GM20431 (cell line): Measurements from ENCODE around the gene MAP3K2.

Experiments
- in situ Hi-C: fragments of 300-500 bp; cut with MseI, MboI; formaldehyde crosslinking; loops from one replicate; pipeline ENCODE4 v1.15.0; 2020; ENCODE audit warnings: low sequenced_read_pairs; ENCODE audit not compliant: unreplicated experiment

MAP3K2 gene

DNA sequence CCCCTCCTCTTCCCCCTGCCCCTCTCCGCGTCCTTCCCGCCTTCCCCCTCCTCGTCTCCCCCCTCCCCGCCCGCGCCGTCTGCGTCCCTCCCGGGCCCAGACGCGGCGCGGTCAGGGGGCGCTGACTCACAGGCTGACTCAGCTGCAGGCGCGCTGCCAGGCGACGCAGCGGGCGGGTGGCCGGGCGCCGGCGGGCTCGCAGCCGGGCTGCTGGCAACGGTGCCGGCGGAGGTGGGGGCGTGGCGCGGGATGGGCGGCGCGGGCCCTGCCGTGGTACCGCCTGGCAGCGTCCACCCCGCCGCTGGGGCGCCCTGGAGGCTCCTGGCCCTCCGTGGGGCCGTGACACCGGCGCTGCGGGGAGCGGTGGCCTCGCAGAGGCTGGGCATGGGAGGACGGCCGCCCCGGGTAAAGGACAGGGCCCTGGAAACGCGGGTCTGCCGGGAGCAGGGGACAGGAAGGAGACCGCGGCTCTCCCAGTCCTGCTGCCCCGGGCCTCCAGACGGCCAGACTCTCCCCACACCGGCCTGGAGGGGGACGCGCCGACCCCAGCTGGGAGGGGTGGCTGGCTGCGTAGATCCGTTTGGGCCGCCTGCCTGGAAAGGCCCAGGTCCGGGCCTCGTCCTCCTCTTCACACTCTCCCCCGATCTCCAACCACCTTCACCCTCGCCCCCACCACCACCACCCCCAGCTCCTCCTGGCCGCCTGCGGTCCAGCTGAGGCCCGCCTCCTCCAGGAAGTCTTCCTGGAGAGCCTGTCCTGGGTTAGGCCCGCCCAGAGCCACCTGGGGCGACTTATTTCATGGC is 20.4 kb upstream of the MAP3K2 start:
- in situ Hi-C loops = no loop called here

DNA sequence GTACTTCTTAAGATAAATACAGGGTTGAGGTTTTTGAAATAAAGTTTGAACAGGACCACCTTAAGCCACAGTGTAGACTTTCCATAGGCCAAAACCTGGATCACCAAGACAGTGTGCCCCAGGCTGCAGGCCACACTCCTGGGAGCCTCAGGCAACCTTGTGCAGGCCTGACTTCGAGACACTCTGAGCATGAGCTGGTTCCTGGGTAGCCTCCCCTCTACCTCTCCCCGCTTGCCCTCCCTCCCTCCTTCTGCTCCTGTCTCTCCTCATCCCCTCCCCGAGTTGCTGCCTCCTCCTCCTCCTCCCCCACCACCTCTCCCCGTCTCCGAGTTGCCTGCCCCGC is 19.9 kb upstream of the MAP3K2 start:
- in situ Hi-C loops = no loop called here

DNA sequence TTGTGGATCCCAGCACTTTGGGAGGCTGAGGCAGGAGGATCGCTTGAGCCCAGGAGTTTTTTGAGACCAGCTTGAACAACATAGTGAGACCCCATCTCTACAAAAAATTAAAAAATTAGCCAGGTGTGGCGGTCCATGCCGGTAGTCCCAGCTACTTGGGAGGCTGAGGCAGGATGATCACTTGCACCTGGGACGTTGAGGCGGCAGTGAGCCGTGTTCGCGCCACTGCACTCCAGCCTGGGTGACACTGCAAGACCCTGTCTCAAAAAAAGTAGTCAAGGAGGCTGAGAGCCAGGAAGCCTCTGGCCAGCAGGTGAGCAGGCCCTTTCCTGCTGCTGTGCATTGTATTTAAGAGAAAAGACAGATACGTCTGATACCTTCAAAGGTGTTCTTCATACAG is 19.3 kb upstream of the MAP3K2 start:
- in situ Hi-C loops = no loop called here

DNA sequence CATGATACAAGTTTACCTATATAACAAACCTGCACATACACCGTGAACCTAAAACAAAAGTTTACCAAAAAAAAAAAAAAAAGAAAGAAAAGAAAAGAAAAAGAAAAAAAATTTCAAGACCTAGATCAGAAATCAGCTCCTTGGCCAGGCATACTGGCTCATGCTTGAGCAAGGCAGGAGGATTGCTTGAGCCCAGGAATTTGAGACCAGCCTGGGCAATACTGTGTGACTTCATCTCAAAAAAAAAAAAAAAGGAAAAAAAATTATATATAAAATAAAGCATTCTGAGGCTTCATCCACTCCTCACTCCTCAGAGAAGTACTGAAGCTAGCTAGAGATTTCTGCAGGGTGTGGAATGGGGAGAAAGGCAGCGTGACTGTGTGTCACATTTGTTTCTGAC is 18.7 kb upstream of the MAP3K2 start:
- in situ Hi-C loops = no loop called here

DNA sequence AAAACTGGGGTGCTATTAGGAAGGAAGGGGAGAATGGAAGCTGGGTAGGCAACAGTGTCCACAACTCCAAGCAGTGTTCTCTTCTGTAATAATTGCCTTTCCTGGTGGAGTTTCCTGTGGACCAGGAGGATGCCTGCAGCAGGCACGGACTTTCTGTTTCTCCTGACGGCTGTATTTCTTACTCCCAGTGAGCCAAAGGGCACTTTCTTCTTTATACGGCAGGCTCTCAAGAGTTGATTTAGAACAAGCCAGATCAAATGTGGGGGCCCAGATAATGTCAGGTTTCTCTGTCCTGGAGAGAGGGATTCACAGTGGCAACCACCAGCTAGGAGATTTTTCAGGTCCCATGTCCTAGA is 17.5 kb upstream of the MAP3K2 start:
- in situ Hi-C loops = no loop called here

DNA sequence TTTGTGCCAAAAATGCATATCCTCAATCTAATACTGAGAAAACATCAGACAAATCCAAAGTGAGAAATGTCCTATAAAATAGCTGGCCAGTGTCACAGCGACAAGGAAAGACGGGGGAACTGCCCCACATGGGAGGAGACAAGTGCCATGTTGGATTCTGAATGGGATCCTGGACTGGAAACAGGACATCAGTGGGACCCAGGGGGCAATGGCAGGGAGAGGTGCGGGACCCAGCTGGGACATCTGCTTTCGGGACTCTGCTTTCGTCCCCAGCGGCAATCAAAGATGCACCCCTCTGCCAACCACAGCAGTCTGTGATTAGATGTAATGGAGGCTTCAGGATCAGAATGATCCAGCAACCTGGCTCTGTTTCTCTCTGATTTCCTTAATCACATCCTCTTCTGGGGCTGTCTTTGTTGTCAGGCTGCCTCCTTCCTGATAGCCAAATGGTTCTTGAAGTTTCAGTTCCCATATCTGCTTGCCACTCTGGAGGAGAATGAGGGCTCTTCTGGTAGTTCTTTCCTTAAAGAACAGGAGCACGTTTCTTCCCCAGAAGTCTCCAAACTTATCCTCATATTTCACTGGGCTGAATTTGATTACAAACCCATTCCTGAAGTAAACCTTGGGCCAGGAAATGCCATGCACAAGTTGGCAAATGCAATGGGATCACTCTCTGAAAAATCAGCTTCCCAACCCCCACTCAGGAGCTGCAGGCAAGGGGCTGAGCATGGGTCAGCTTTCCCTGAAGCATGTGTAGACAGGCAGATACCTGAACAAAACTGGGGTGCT is 16.9 kb upstream of the MAP3K2 start:
- in situ Hi-C loops = no loop called here

DNA sequence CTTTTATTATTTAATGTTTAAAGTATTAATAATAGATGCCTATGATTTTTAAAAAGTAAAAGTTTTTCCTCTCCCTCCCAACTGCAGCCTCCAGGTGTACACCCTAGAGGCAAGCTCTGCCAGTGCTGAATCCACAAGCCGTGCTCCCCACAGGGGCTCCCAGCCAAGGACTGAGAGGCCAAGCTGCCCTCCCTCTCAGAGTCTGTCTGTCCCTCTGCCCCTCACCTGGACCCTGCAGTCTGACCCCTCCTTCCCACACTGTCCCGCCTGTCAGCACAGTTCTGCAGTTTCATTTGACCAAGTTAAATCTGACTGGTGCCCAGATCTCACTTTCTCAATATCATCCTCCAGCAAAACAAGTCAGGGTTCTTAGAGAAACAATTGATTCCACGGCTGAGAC is 15.7 kb upstream of the MAP3K2 start:
- in situ Hi-C loops = no loop called here

DNA sequence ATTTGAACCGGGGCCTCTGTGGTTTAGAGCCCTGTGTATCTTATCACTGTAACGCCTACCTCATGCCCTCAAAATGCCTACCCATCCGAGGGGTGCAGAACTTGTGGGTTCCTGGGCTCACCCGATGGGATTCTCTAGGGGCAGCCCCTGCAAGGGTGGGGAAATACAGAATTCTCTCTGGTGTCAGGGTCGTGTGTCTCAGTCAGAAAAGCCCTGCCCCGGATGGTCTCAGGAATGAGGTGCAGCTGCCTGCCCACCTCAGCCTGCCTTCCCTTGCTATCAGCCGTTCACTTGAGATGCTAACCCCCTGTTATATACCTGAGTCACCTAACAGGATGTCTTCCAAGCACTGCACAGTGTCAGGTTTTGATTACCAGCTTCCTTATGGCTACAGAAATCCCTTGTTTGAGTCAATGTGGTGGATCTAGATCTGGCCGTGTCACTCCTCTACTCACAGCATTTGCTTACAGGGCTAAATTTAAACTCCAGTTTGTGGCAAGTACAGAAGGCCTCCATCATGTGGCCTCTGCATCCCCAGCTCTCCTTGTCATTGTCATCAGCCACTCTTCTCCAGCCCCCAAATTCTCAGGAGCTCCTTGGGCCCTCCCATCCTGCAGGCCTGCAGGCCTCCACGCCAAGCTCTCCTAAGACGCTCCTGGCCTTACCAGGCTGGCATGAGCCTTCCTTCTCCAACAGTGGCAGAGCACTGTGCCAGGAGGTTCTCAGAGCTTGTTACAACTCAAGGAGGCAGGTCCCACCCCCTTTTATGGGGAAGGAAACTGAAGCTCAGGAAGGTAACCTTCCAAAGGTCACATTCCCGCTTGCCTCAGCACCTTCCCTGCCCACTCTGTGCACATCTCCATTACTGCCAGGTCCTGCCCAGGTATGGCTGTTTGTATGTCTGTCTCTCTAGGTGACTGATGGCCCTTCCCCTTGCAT is 14.3 kb upstream of the MAP3K2 start:
- in situ Hi-C loops = no loop called here

DNA sequence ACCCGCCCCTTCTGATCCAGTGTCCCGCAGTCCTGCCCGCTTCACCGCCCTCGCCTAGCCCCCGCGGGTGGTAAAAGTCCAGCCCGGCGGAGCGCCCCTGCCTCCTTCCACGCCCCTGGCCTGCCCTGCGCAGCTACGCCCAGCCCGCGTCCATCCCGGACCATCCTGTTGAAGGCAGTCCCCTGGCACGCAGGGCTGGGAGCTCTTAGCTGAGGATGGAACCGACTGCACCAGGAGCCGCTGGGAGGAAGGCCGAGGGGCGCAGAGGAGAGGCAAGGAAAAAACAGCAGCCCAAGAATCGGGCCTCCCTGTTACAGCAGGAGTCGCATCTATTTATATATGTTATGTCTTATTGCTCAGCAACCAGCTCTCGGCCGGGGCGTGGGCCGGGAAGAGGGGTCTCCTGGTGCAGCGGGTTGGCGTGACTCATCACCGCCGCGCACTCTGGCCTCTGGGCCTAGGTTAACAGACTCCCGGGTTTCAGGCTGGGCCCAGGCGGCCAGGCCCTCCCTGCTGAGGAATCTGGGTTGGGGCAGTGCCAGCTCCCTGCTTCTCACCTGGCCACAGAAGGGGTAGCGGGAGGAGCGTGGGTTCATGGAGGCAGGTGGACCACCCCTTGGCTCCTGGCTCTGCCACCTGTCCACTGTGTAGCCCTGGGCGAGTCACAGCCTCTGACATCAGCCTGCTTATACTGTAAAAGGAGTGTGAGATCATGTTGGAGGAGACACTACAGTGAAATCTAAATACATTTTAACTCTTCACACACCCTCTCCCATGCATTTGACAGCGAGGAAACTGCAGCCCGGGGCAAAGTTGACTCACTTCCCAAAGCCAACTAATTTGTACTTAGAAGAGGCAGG is 13.4 kb upstream of the MAP3K2 start:
- in situ Hi-C loops = no loop called here

DNA sequence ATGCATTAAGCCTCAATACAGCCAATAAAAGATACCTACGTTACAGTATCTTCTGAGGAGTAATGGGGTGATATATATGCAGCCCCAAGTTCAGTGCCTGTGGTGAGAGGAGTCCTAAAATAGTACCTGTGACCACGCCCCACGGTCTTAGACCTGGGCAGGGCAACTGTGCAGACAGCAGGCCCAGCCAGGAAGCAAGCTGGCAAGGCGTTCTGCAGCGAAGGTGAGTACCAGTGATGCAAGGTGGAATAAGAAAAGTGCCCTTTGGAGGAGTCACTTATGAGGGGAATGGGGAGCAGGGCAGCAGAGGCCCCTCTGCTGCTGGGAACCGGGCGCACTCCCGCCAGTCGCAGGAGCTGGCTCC is 12.7 kb upstream of the MAP3K2 start:
- in situ Hi-C loops = no loop called here

DNA sequence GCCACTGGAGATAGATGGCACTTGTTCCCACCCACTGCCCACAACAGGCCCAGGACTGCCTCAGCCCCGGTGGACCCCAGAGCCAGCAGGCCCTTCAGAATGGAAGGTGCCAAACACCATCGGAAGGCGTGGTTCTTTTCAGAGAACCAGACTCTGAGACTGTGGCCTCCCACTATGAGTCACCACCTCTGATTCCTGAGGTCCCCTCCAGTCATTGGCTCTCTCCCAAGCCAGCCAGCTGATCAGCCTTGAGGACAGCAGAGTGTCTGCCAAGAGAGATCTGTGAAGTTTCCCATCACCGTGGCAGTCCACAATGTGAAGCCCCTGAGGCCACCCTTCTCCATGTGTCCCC is 10.4 kb upstream of the MAP3K2 start:
- in situ Hi-C loops = no loop called here

DNA sequence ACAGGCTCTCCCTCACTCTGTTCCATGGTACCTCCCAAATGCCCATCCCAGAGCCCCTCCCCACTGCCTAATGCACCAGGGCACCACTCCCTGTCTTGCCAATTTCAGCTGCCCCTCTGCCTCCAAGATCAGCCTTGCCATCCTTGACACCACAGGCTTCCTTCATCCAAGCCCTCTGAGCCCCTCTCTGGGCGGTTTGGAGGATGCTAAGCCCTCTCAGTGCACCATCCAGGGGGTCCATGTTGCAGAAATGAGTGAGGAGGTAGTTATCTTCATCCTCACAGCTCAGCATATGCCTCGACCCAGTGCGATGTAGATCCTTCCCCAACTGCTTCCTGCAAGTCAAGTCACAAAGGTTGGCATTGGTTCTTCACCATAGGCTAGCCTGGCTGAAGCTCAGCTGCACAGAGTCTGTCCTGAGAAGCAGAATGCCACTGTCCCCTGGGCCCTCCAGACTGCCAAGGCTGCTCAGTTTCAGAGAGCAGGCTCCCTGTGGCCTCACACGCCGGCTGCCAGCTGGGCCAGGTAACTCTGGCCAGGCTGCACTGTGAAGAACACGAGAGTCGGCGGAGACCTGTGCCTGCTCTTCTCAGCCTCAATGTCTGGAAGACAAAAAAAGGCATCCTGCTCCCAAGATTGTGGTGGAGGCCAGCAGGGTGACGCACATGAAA is 9.9 kb upstream of the MAP3K2 start:
- in situ Hi-C loops = no loop called here

DNA sequence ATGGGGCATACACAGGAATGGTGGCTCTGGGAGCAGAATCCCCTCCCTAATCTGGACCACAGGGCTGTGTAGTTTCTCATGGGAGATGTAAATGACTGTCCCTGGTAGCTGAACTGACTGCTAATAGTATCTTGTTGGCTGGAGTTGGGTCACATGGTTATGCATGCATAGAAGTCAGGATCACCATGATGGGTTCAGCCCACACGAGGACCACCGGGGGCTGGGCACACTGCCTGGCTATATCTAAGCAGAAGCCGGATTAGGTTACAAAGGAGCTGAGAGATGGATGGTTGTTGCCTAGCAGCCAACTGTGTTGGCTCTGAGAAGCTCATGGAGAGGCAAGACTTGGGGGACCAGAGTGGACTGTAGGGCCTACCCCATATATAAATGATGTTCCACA is 6.7 kb upstream of the MAP3K2 start:
- in situ Hi-C loops = no loop called here

DNA sequence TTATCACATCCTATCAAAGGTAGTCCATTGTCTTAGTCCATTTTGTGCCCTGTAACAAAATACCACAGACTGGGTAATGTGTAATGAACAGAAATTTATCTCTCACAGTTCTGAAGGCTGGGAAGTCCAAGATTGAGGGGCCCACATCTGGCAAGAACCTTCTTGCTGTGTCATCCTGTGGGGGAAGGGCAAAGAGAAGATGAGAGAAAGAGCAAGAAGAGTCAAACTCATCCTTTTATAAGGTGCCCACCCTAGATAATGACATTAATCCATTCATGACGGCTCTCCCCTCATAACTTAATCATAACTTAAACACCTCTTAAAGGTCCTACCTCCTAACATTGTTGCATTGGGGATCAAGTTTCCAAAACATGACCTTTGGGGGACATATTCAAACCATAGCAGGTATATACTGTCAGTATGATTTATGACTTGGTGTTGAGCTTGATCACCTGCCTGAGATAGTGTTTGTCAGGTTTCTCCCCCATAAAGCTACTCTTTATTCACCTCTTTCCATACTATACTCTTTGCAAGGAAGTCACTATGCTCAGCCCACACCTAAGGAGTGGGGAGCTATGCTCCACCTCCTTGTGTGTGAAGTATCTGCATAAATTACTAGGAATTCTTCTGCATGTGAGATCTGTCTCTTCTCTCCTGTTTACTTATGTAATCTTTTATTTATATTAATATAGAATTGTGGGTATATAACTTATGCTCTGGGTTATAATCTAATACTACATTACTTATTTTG is 5.2 kb upstream of the MAP3K2 start:
- in situ Hi-C loops = no loop called here

DNA sequence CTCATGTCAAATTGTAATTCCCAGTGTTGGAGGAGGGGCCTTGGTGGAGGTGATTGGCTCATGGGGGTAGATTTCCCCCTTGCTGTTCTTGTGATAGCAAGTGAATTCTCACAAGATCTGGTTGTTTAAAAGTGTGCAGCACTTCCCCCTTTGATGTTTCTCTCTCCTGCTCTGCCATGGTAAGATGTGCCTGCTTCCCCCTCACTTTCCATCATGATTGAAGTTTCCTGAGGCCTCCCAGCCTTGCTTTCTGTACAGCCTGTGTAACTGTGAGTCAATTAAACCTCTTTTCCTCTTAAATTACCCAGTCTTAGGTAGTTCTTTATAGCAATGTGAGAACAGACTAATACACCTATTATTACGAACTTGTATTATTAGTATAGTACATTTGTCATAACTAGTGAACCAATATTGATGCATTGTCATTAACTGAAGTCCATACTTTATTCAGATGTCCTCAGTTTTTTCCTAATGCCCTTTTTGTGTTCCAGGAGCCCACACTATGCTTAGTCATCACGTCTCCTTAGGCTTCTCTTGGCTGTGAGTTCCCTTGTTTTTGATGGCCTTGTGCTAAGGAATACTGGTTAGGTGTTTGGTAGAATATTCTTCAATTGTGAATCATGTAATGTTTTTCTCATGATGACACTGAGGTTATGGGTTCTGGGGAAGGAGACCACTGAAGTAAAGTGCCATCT is 4.5 kb upstream of the MAP3K2 start:
- in situ Hi-C loops = no loop called here

DNA sequence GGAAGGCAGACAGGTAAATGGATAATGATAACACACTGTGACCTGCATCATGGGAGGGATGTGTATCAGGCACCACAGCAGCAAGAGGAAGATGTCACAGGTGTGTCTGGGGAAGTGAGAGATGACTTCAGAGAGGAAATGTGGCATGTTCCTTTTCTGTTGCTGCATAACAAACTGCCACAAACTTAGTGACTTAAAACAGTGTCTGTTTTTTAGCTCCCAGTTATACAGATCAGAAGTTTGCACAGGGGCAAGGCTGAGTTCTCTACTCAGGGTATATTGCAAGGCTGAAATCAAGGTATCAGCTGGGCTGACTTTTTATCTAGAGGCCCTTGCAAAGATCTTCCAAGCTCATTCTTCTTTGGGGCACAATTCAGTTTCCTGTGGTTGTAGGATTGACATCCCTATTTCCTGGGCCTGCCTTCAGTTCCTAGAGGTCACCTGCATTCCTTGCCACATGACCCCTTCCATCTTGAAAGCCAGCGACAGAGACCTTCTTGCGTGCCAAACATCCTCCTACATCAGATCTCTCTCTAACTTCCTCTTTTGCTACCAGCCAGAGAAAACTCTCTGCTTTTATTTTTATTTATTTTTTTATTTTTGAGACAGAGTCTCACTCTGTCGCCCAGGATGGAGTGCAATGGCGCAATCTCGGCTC is 2.1 kb upstream of the MAP3K2 start:
- in situ Hi-C loops = no loop called here

DNA sequence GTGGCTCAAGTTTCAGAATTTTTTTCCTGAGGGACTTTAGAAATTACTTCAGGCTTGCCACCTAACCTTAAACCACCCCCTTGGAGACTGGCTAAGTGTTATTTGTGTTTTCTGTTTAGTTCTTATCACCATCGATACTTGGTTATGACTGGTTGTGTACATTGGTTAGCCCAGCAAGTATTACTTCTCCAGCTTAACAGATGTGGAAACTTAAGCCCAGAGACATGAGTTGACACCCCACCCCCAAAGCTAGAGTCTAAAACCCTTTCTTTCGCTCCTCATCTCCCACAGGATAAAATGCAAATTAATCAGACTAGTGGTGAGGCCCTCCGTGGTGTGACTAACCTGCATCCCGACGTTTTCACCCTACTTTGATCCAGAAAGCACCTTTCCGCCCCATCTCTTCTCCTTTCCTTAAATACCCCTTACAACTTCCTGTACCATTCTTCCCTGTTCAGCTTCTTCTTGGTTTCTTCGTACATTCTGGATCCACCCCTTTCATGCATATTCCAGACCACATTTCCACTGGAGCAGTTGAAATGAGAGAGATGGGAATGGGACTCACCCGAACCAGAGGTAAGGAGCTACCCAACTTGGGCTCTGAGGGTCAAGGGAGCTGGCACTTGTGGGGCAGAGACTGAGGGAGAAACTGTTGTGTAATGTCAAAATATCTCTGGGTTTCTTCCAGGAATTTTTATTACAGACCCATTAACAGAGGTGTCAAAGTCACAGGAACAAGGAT is 819 bp upstream of the MAP3K2 start:
- in situ Hi-C loops = no loop called here
